ENCODE results near the gene UHRF1. TPM values are rescaled to one million over a fixed set of nuclear protein-coding genes. Genes with fewer than 3 reads are reported as not detected.
"Not testable (repeated sequence)": the region's sequence is repeated elsewhere in the genome, so short reads cannot be mapped to it uniquely, and the experiment has no call there.

Gene UHRF1
- total RNA-seq, 3 donors from 2014 or later: 3.2 to 13.4 (median 4.2) TPM

DNA sequence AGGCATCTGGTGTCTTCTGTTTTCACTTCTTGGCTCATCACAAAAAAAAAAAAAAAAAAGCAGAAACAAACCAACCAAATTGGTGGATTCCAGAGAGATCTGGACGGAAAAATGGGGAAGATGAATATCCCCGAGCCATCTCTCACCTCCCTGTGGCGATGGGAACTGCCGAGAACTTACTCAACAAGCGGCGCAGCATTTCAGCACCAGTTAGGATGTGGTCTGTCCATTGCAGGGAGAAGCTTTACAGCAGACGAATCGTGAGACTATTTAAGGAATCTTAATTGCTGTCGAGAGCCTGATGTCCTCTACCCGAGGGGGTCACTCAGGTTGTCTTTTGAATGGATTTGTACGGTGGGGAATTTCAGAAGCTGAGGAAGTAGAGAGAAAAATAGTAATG, 42.4 kb downstream of the UHRF1 start:
- Histone ChIP-seq H3K4me3 (no peak overlapping the region), H3K9me3 (no peaks in the 10 kb centered on the region), H3K4me1 (ENCODE audit: low read depth) (no peaks in the 10 kb centered on the region), H3K36me3 (ENCODE audit: low read depth) (no peaks in the 10 kb centered on the region)
- no peak for DNase-seq
- no peak for TF ChIP-seq CTCF (IDR thresholded peaks at IDR 0.05)
- intact Hi-C loops (cut with DNase I, micrococcal nuclease): no loop called here
- no peak for ATAC-seq

DNA sequence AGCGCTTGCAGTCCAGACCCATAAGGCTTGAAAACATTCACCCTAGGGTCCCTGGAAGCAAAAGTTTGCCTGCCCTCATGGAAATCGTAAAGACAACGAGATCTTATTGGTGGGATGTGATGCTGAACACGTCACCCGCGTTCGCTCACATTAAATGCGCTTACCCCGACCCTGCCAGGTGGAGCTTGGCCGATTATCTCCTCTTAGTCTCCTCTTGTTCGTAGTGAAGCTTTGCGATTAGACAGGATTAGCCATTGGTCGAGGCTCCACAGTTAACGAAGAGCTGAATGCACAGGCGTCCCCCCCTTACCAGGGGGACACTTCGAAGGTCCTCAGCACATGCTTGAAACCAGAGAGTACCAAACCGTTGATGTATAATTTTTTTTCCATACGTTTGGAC, 43.6 kb downstream of the UHRF1 start:
- Histone ChIP-seq H3K36me3 (ENCODE audit: low read depth) (no peaks in the 10 kb centered on the region), H3K4me1 (ENCODE audit: low read depth) (no peaks in the 10 kb centered on the region), H3K9me3 (no peaks in the 10 kb centered on the region), H3K4me3 (no peak overlapping the region)
- intact Hi-C loops (cut with DNase I, micrococcal nuclease): no loop called here
- TF ChIP-seq CTCF (IDR thresholded peaks at IDR 0.05): no peak
- no peak for ATAC-seq
- DNase-seq: no peak

DNA sequence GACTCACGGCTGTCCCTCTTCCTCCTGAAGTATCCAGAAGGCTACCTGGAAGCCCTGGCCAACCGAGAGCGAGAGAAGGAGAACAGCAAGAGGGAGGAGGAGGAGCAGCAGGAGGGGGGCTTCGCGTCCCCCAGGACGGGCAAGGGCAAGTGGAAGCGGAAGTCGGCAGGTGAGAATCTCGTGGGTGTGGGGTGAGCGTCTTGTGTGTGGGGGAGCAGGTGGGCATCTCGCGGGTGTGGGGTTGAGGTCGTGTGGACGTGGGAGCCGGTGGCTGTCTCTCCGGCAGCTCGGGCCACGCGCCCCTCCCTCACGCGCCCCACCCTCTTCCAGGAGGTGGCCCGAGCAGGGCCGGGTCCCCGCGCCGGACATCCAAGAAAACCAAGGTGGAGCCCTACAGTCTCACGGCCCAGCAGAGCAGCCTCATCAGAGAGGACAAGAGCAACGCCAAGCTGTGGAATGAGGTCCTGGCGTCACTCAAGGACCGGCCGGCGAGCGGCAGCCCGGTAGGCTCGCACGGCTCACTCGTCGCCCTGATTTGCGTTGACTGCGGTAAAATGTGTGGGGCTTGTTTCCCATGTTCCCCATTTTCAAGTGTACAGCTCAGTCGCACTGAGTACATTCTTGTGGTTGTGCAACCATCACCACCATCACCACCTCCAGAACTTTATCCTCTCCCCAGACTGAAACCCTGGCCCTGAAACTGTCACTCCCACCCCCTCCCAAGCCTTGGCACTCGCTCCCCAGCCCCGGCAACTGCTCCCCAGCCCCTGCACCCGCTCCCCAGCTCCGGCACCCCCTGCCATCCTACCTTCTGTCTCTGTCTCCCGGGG, 45.2 kb downstream of the UHRF1 start:
- H3K4me1 ChIP-seq (ENCODE audit: low read depth); ATAC-seq; H3K36me3 ChIP-seq (ENCODE audit: low read depth); DNase-seq; H3K9me3 ChIP-seq; H3K4me3 ChIP-seq; intact Hi-C loops (cut with DNase I, micrococcal nuclease): not testable (repeated sequence)

DNA sequence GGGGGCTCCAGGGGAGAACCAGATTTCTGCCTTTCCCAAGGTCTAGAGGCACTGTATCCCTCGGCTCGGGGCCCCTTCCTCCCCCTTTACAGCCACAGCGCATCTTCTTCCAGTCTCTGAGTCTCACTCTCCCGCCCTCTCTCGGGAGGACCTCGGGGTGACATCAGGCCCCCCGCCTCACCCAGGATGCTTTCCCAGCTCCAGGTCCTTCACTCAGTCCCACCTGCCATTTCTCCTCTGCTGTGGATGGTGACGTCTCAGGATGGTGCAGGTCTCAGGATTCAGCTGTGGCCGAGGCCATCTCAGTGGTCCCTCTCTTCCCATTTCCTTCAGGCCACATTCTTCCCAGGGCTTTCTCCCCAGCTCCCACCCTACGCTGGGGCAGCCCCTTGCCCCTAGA, 46.0 kb downstream of the UHRF1 start:
- no peaks in the 10 kb centered on the region for H3K36me3 ChIP-seq (ENCODE audit: low read depth)

DNA sequence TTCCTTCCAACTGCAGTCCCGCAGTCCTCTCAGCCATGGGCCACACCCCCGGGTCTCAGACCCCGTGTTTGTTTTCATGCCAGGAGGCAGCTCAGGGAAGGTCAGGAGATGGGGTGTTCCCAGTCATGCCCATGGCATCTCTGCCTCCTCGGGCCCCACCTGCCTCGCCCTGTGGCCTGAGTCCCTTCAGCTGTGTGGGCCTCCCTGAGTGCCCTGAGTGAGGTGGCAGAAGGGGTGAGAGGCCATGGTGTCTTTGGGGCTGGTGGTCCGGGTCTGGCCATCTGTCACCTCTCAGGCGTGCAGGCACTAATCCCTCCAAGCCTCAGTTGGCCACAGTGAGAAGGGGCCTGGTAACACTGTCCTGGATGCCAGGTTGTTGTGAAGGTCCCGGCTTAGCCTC, 48.7 kb downstream of the UHRF1 start:
- no peaks in the 10 kb centered on the region for H3K9me3 ChIP-seq
- H3K4me3 ChIP-seq: no peak overlapping the region
- no peak for DNase-seq
- ATAC-seq: no peak
- TF ChIP-seq CTCF (IDR thresholded peaks at IDR 0.05): no peak
- H3K4me1 ChIP-seq (ENCODE audit: low read depth): no peaks in the 10 kb centered on the region
- no peaks in the 10 kb centered on the region for H3K36me3 ChIP-seq (ENCODE audit: low read depth)
- intact Hi-C loops (cut with DNase I, micrococcal nuclease): no loop called here

More for the DNA sequence above, 46.0 kb downstream of the UHRF1 start:
- DNase-seq: no peak
- Histone ChIP-seq H3K9me3 (no peaks in the 10 kb centered on the region), H3K4me3 (no peak overlapping the region), H3K4me1 (ENCODE audit: low read depth) (no peaks in the 10 kb centered on the region)
- TF ChIP-seq CTCF (IDR thresholded peaks at IDR 0.05): no peak
- intact Hi-C loops (cut with DNase I, micrococcal nuclease): no loop called here
- no peak for ATAC-seq

GRCh38 chr19:4962085-4962619, 52.9 kb downstream of the UHRF1 start:
- TF ChIP-seq CTCF (IDR thresholded peaks at IDR 0.05): no peak
- no peaks in the 10 kb centered on the region for H3K4me1 ChIP-seq (ENCODE audit: low read depth)
- intact Hi-C loops (cut with DNase I, micrococcal nuclease): no loop called here
- no peak for DNase-seq
- no peaks in the 10 kb centered on the region for H3K36me3 ChIP-seq (ENCODE audit: low read depth)
- no peaks in the 10 kb centered on the region for H3K9me3 ChIP-seq
- peak; percentile 30 for ATAC-seq
- no peak overlapping the region for H3K4me3 ChIP-seq
